Mesendoderm (in vitro differentiated cells): ENCODE measurements around the gene CHKB.

Experiments used
- DNase-seq: peaks from one replicate; pipeline ENCODE4 v3.0.0; 2013
- H2AK5ac ChIP-seq: 2 replicates; pipeline ENCODE4 v1.6.1; 2013; ENCODE audit warnings: low read length, inconsistent platforms
- H2BK120ac ChIP-seq: 2 replicates; pipeline ENCODE4 v1.6.1; 2013; ENCODE audit warnings: low read depth, mild to moderate bottlenecking, low read length, moderate library complexity, mixed read lengths
- H2BK15ac ChIP-seq: replicated peaks from 2 replicates; pipeline ENCODE4 v1.6.1; 2013; ENCODE audit warnings: low read depth, mild to moderate bottlenecking, moderate library complexity
- H2BK5ac ChIP-seq: 2 replicates; pipeline ENCODE4 v1.6.1; 2013; ENCODE audit warnings: low read length, inconsistent platforms
- H3K18ac ChIP-seq: 2 replicates; pipeline ENCODE4 v1.6.1; 2013; ENCODE audit warnings: mild to moderate bottlenecking, low read length, mixed read lengths
- H3K23ac ChIP-seq: one replicate; pipeline ENCODE4 v1.6.1; 2013; ENCODE audit warnings: low read length
- H3K27ac ChIP-seq: 2 replicates; pipeline ENCODE4 v1.5.1; 2013; ENCODE audit warnings: low read depth, mild to moderate bottlenecking, inconsistent platforms, low read length, moderate library complexity
- H3K27me3 ChIP-seq: 2 replicates; pipeline ENCODE4 v1.6.1; 2013; ENCODE audit warnings: low read length, control low read depth, mild to moderate bottlenecking, inconsistent platforms; ENCODE audit not compliant: insufficient read depth, poor library complexity
- H3K36me3 ChIP-seq: 2 replicates; pipeline ENCODE4 v1.6.1; 2013; ENCODE audit warnings: low read length, inconsistent platforms; ENCODE audit not compliant: control insufficient read depth, insufficient read depth
- H3K4ac ChIP-seq: one replicate; pipeline ENCODE4 v1.6.1; 2013; ENCODE audit warnings: low read depth, mild to moderate bottlenecking, low read length, moderate library complexity
- H3K4me1 ChIP-seq: 2 replicates; pipeline ENCODE4 v1.6.1; 2013; ENCODE audit warnings: low read depth, low read length, inconsistent platforms; ENCODE audit not compliant: control insufficient read depth
- H3K4me2 ChIP-seq: 2 replicates; pipeline ENCODE4 v1.6.1; 2013; ENCODE audit warnings: low read length
- H3K4me3 ChIP-seq: 2 replicates; pipeline ENCODE4 v1.5.1; 2013; ENCODE audit warnings: mild to moderate bottlenecking, low read length
- H3K56ac ChIP-seq: one replicate; pipeline ENCODE4 v1.6.1; 2013; ENCODE audit warnings: low read length
- H3K79me1 ChIP-seq: 2 replicates; pipeline ENCODE4 v1.6.1; 2013; ENCODE audit warnings: low read length, inconsistent platforms
- H3K79me2 ChIP-seq: 2 replicates; pipeline ENCODE4 v1.6.1; 2013; ENCODE audit warnings: mild to moderate bottlenecking, low read length; ENCODE audit not compliant: control insufficient read depth, insufficient read depth
- H3K9ac ChIP-seq: 2 replicates; pipeline ENCODE4 v1.6.1; 2013; ENCODE audit warnings: low read length, inconsistent platforms
- H4K5ac ChIP-seq: one replicate; pipeline ENCODE4 v1.6.1; 2013; ENCODE audit warnings: low read length
- H4K8ac ChIP-seq: one replicate; pipeline ENCODE4 v1.6.1; 2013; ENCODE audit warnings: low read depth, mild to moderate bottlenecking, control low read depth, low read length, moderate library complexity
- WGBS: extraction: QIAGEN DNeasy Blood & Tissue Kit; methylation state at CpG from one replicate; pipeline ENCODE4 v1.1.7; 2013; ENCODE audit warnings: low lambda C conversion rate, missing lambda C conversion rate; ENCODE audit not compliant: insufficient coverage; ENCODE audit errors: extremely low coverage; 5-methylcytosine and 5-hydroxymethylcytosine counted together

CHKB gene

DNA sequence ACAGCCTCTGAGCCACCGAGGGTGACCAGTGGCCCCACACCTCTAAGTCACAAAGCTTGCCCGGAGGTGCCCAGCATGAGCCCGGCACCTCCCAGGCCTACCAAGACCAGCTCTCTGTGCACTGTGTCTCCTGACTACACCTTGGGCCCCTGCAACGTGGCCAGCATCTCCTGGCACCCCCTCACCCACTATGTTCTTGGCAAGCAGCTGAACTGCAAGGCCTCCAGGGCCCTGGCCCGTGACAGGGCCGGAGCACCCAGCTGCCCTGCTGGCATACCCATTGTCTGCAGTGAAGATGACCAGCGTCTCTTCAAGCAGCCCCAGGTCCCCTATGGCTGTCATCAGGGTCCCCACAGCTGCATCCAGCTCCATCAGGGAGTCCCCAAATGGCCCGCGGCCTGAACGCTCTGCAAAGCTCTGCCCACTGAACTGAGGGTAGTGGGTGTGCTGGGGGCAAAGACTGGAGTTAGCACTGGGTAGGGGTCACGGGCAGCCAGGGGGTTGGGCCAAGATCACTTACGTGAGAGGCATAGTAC lies 43.7 kb upstream of the CHKB start:
- H2BK15ac ChIP-seq = no peak overlapping the region
- no peaks in the 10 kb centered on the region for H3K36me3 ChIP-seq
- no peak overlapping the region for H3K9ac ChIP-seq
- H2BK120ac ChIP-seq = no peak overlapping the region
- no peak overlapping the region for H4K8ac ChIP-seq
- no peak overlapping the region for H3K56ac ChIP-seq
- H2BK5ac ChIP-seq = no peak overlapping the region
- no peak overlapping the region for H3K18ac ChIP-seq
- no peak overlapping the region for H3K27ac ChIP-seq
- no peak overlapping the region for H3K23ac ChIP-seq
- H2AK5ac ChIP-seq = no peak overlapping the region
- H3K79me2 ChIP-seq = no peaks in the 10 kb centered on the region
- H3K79me1 ChIP-seq = peaks cover 1% of the 10 kb centered on the region
- H4K5ac ChIP-seq = no peak overlapping the region
- WGBS = no CpG with 5 or more reads among the region's 12 CpGs
- no peak overlapping the region for H3K4ac ChIP-seq
- no peak overlapping the region for H3K4me2 ChIP-seq
- no peak overlapping the region for H3K4me3 ChIP-seq
- no peaks in the 10 kb centered on the region for H3K4me1 ChIP-seq
- no peak for DNase-seq
- no peaks in the 10 kb centered on the region for H3K27me3 ChIP-seq

DNA sequence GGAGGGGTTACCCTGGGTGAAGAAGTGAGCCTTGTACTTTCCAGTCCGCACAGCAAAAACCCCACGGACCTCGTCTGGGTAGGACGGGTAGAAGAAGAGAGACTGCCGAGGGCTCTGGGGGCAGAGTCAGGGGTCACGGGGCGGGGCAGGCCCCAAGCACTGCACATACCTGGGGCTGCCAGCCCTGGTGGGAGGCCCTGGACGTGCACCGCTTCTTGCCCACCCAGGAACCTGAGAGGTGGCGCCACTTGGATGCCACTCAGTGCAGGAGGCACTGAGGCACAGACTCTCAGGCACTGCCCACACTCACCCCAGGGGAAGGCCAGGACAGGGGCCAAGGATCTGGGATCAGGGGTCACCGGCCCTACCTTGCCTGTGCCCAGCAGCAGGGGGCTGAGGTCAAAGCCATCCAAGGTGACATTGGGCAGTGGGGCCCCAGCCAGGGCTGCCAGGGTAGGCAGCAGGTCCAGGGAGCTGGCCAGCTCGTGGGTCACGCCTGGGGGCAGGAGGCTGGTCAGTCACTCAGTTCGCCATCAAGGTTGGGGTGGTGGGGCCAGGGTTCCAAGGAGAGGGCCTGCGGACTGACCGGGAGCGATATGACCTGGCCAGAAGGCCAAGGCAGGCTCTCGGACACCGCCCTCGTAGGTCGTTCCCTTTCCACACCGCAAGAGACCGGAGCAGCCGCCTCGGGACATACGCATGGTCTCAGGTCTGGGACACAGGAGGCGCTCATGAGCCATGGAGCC lies 43.1 kb upstream of the CHKB start:
- H3K4me2 ChIP-seq = no peak overlapping the region
- WGBS = no CpG with 5 or more reads among the region's 27 CpGs
- no peaks in the 10 kb centered on the region for H3K4me1 ChIP-seq

DNA sequence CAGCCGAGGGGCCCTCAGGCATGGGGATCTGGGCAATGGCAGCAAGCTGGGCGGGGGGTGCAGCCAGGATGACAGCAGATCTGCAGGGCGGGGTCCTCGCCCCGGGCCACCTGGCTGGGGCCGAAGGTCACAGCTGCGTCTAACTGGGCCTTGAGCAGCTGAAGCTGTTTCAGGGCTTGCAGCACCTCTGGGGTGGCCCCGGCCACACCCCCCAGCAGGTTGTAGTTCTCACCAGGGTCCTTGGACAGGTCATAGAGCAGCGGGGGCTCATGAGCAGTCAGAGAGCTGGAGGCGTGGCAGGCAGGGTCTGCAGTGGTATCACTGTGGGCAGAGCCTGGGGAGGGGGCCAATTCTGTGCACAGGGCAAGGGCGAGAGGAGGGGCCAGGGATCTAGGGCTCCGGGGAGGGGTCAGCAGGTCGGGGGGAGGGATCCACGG lies 42.5 kb upstream of the CHKB start:
- Histone ChIP-seq H3K27ac (no peak overlapping the region), H2BK15ac (no peak overlapping the region), H2BK5ac (no peak overlapping the region), H3K18ac (no peak overlapping the region), H3K23ac (no peak overlapping the region), H3K4me3 (no peak overlapping the region), H3K4me1 (no peaks in the 10 kb centered on the region), H2AK5ac (no peak overlapping the region), H4K5ac (no peak overlapping the region), H3K27me3 (no peaks in the 10 kb centered on the region), H3K4me2 (no peak overlapping the region), H3K79me2 (no peaks in the 10 kb centered on the region), H3K9ac (no peak overlapping the region), H3K36me3 (no peaks in the 10 kb centered on the region), H2BK120ac (no peak overlapping the region), H4K8ac (no peak overlapping the region), H3K4ac (no peak overlapping the region), H3K79me1 (peaks cover 1% of the 10 kb centered on the region), H3K56ac (no peak overlapping the region)
- WGBS = no CpG with 5 or more reads among the region's 14 CpGs
- DNase-seq = no peak

More for the DNA sequence above, 43.1 kb upstream of the CHKB start:
- Histone ChIP-seq H3K79me1 (peaks cover 1% of the 10 kb centered on the region), H2BK15ac (no peak overlapping the region), H2AK5ac (no peak overlapping the region), H3K18ac (no peak overlapping the region), H2BK5ac (no peak overlapping the region), H3K4ac (no peak overlapping the region), H3K27ac (no peak overlapping the region), H3K4me3 (no peak overlapping the region), H4K5ac (no peak overlapping the region), H2BK120ac (no peak overlapping the region), H4K8ac (no peak overlapping the region), H3K56ac (no peak overlapping the region), H3K23ac (no peak overlapping the region), H3K9ac (no peak overlapping the region), H3K79me2 (no peaks in the 10 kb centered on the region), H3K36me3 (no peaks in the 10 kb centered on the region), H3K27me3 (no peaks in the 10 kb centered on the region)
- DNase-seq = no peak

DNA sequence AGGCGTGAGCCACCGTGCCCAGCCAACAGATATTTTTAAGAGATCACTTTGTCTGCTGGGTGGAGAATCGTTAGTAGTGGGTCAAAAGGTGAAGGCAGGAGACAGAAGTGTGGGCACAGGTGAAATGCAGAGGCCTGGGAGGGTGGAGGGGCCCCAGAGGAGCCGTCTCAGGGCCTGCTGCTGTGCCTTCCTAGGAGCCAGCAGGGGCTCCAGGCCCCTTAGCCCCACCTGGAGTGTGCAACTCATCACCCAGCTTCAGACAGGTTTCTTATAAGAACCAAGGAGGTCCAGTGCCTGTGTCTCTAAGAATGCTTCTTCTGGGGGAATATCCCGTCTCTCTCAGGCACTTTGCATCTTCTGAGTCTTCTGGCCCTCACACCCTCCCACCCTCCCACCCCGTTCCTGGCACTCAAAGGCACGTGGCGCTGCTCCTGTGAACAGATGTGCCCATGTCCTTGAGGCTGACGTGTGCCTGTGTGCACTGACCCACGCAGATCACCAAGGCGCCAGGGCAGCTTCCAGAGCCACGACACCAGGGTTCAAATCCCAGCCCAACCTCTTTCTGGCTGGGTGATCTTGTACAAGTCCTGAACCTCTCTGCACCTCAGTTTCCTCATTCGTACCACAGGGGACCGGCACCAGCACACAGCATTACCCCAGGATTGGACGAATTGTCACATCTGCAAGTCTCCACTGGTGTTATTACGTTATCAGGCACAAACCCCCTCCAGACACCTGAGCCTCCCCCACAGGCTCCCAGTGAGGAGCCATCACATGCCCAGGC lies 41.9 kb upstream of the CHKB start:
- no peak overlapping the region for H2BK15ac ChIP-seq
- no peaks in the 10 kb centered on the region for H3K27me3 ChIP-seq
- no peaks in the 10 kb centered on the region for H3K79me2 ChIP-seq
- peaks cover 1% of the 10 kb centered on the region for H3K79me1 ChIP-seq
- H3K4me1 ChIP-seq = no peaks in the 10 kb centered on the region
- DNase-seq = no peak
- no peak overlapping the region for H3K27ac ChIP-seq
- H3K23ac ChIP-seq = no peak overlapping the region
- no peak overlapping the region for H3K9ac ChIP-seq
- no peak overlapping the region for H3K4ac ChIP-seq
- H3K18ac ChIP-seq = no peak overlapping the region
- no peak overlapping the region for H3K56ac ChIP-seq
- H2AK5ac ChIP-seq = no peak overlapping the region
- WGBS = no CpG with 5 or more reads among the region's 16 CpGs
- no peak overlapping the region for H4K5ac ChIP-seq
- no peak overlapping the region for H4K8ac ChIP-seq
- no peak overlapping the region for H2BK120ac ChIP-seq
- no peak overlapping the region for H3K4me3 ChIP-seq
- H3K4me2 ChIP-seq = no peak overlapping the region
- H2BK5ac ChIP-seq = no peak overlapping the region
- no peaks in the 10 kb centered on the region for H3K36me3 ChIP-seq

DNA sequence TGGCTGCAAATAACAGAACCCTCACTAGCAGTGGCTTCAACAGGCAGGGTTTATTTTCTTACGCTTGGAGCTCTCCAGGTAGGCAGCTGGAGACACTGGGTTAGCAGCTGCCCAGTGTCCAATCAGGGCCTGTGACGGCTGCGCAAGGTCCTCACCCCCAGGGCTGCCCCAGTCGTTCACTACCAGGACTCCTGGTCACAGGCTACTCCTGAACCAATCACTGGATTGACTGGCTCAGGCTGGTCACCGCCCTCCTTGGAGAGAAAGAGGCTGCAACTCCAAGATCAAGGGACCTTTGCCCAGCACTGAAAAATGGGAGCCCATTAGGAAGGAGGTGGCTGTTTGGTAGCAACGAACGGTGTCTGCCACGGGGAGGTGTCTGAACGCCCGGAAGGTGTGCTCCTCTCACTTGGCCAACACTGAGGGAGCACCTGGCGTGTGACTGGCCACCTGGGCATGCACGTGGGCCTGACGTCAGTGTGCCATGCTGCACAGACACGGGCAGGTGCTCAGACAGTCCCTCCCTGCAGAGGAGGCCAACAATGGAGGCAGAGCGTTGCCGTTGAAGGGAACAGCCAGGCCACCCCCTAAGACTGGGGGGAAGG lies 40.2 kb upstream of the CHKB start:
- no peaks in the 10 kb centered on the region for H3K36me3 ChIP-seq
- WGBS = no CpG with 5 or more reads among the region's 16 CpGs
- H3K23ac ChIP-seq = no peak overlapping the region
- H2AK5ac ChIP-seq = no peak overlapping the region
- no peak overlapping the region for H2BK15ac ChIP-seq
- H3K79me2 ChIP-seq = no peaks in the 10 kb centered on the region
- no peak overlapping the region for H3K4me3 ChIP-seq
- H3K9ac ChIP-seq = no peak overlapping the region
- no peak overlapping the region for H3K4me2 ChIP-seq
- H3K27ac ChIP-seq = no peak overlapping the region
- no peak overlapping the region for H3K18ac ChIP-seq
- H3K27me3 ChIP-seq = no peaks in the 10 kb centered on the region
- no peak overlapping the region for H2BK5ac ChIP-seq
- no peak overlapping the region for H4K5ac ChIP-seq
- no peak overlapping the region for H3K4ac ChIP-seq
- H3K79me1 ChIP-seq = no peaks in the 10 kb centered on the region
- DNase-seq = no peak
- H3K56ac ChIP-seq = no peak overlapping the region
- no peak overlapping the region for H2BK120ac ChIP-seq
- no peak overlapping the region for H4K8ac ChIP-seq
- H3K4me1 ChIP-seq = no peaks in the 10 kb centered on the region
